ENCODE data around the gene FAM111A.

Gene FAM111A

DNA sequence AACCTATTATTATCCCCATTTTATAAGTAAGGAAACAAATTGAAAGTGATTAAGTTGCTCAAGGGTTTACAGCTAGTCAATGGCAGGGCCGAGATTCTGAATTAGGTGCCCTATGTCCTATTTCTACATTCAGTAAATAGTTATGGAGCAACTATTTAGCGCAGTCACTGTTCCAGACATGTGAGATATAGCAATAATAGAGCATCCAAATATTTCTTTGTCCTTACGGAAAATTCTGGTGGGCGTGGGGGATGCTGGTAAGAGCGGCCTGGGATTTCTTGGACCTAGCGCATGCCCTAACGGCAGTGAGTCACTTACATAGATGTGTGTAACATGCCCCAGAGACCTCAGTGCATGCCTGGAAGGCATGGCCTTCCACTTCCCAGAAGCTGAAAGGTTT lies 33.7 kb downstream of the FAM111A start:
- DNase-seq (ENCODE audit: low read depth in 1 of 2, low spot score in 1 of 2) = no peak
- in situ Hi-C loops (cut with HindIII; ENCODE audit: low pct_unique_long_range_greater_than_20kb, low sequenced_read_pairs) = no loop called here
- no peak for TF ChIP-seq JUND (IDR thresholded peaks at IDR 0.05; ENCODE audit: low read depth)

GRCh38 chr11:59178402-59178801 lies 35.7 kb downstream of the FAM111A start:
- in situ Hi-C loops (cut with HindIII; ENCODE audit: low pct_unique_long_range_greater_than_20kb, low sequenced_read_pairs) = no loop called here
- no peak for DNase-seq (ENCODE audit: low read depth in 1 of 2, low spot score in 1 of 2)
- no peak for TF ChIP-seq JUND (IDR thresholded peaks at IDR 0.05; ENCODE audit: low read depth)

GRCh38 chr11:59179121-59179520 lies 36.5 kb downstream of the FAM111A start:
- no peak for TF ChIP-seq JUND (IDR thresholded peaks at IDR 0.05; ENCODE audit: low read depth)
- DNase-seq (ENCODE audit: low read depth in 1 of 2, low spot score in 1 of 2) = no peak
- in situ Hi-C loops (cut with HindIII; ENCODE audit: low pct_unique_long_range_greater_than_20kb, low sequenced_read_pairs) = no loop called here

DNA sequence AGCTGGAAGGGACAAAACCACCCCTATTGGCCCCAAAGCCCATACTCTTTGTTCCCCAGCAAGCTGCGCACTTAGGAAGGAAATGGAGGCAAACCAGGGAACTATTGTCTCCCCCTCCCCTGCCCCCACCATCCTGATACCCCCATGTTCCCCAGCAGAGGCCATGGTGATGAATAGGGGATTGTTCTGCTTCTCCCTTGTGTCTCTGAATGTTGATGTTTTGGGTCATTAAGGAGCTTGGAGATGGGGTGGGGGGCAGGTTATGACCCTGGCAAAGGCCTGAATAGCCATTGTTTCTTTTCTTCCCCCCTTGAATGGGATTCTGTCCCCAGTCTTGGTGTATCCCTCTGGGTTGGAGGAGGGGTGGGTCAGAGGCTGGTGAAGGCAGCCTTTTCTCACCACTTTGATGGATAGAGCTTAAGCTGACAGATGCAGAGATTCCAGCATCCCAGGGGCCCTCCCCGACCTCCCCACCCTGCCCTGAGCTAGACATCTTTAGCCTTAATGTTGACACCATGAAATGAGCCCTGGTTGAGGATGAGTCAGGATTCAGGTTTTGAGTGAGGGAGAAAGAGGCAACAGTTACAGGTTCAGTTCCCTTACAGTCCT lies 37.6 kb downstream of the FAM111A start:
- in situ Hi-C loops (cut with HindIII; ENCODE audit: low pct_unique_long_range_greater_than_20kb, low sequenced_read_pairs) = no loop called here
- no peak for DNase-seq (ENCODE audit: low read depth in 1 of 2, low spot score in 1 of 2)
- TF ChIP-seq JUND (IDR thresholded peaks at IDR 0.05; ENCODE audit: low read depth) = no peak

DNA sequence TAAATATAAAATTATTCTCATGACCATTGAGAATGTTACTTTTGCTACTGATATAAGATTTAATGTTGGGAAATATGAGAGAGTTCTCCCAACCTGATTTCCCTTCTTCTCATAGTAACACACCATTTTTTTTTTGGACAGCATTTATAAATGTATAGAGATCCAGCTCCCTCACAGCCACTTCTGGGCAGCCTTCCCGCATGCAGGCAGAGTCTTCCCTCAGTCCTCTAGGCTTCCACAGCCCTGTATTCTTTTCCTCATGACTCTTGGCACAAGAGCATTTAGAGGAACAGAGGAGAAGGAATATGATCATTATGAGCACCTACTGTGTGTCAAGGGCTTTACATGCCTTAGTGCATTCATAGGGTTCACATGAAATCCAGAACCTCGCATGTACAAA lies 38.3 kb downstream of the FAM111A start:
- no peak for TF ChIP-seq JUND (IDR thresholded peaks at IDR 0.05; ENCODE audit: low read depth)
- no peak for DNase-seq (ENCODE audit: low read depth in 1 of 2, low spot score in 1 of 2)
- in situ Hi-C loops (cut with HindIII; ENCODE audit: low pct_unique_long_range_greater_than_20kb, low sequenced_read_pairs) = no loop called here

GRCh38 chr11:59181746-59182456 lies 39.2 kb downstream of the FAM111A start:
- DNase-seq (ENCODE audit: low read depth in 1 of 2, low spot score in 1 of 2) = no peak
- no peak for TF ChIP-seq JUND (IDR thresholded peaks at IDR 0.05; ENCODE audit: low read depth)
- in situ Hi-C loops (cut with HindIII; ENCODE audit: low pct_unique_long_range_greater_than_20kb, low sequenced_read_pairs) = no loop called here

- in situ Hi-C loops (cut with HindIII; ENCODE audit: low pct_unique_long_range_greater_than_20kb, low sequenced_read_pairs) = no loop called here
- no peak for TF ChIP-seq JUND (IDR thresholded peaks at IDR 0.05; ENCODE audit: low read depth)
- DNase-seq (ENCODE audit: low read depth in 1 of 2, low spot score in 1 of 2) = no peak
Observed at GRCh38 chr11:59182457-59183151, 39.9 kb downstream of the FAM111A start.

GRCh38 chr11:59183771-59184170 lies 41.1 kb downstream of the FAM111A start:
- DNase-seq (ENCODE audit: low read depth in 1 of 2, low spot score in 1 of 2) = no peak
- no peak for TF ChIP-seq JUND (IDR thresholded peaks at IDR 0.05; ENCODE audit: low read depth)
- in situ Hi-C loops (cut with HindIII; ENCODE audit: low pct_unique_long_range_greater_than_20kb, low sequenced_read_pairs) = no loop called here

DNA sequence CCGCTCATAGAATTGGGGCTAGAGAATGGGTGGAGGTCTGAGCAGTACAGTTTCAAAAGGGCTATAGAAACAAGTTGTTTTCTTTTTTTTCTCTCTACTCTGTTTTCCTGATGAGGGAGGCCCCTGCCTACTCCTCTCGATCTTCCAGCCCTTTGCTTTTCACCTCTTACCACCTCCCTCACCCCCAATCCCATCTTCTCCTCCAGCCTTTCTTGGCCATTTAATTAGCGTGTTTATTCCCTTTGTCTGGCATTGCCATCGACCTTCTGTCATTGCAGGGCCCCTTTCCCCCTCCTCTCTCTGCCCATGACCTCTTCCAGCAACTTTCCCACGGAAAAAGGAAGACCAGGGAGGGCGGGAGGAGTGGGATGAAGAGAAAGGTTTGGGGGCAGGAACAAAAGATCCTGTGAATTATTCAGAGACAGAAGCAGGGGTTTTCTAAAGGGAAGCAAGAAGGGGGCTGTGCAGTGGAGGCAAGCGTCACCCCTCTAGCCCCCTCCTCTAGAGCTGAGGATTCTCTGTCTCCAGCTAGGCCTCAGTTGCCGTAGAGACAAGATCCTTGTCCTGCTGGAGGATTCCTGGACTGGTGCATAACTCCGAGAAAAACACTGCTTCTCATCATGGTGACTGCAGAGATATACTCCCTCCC lies 42.2 kb downstream of the FAM111A start:
- in situ Hi-C loops (cut with HindIII; ENCODE audit: low pct_unique_long_range_greater_than_20kb, low sequenced_read_pairs) = no loop called here
- no peak for TF ChIP-seq JUND (IDR thresholded peaks at IDR 0.05; ENCODE audit: low read depth)
- no peak for DNase-seq (ENCODE audit: low read depth in 1 of 2, low spot score in 1 of 2)

- no peak for TF ChIP-seq JUND (IDR thresholded peaks at IDR 0.05; ENCODE audit: low read depth)
- in situ Hi-C loops (cut with HindIII; ENCODE audit: low pct_unique_long_range_greater_than_20kb, low sequenced_read_pairs) = no loop called here
- DNase-seq (ENCODE audit: low read depth in 1 of 2, low spot score in 1 of 2) = no peak
Observed at GRCh38 chr11:59185386-59185945, 42.8 kb downstream of the FAM111A start.

DNA sequence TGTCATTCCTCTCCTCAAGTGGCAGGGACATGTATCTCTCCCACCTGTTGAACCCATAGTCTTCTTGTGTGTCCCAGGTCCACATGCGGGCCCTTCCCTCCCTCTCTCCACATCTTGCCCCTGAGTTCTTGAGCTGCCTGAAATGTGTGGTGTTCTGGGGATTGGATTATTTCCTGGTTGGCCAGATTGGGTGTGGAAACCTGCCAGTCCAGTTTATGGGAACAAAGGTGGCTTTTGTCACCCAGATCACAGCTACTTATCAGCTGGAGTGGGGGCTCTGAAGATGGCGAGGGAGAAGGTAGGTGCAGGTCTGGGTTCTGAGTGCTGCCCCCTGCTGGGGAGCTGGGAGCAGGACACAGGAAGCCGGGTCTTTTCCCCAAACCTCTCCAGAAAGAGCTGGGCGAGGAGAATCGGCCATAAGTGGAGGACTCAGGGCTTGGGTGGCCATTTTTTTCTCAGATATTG lies 43.5 kb downstream of the FAM111A start:
- peak in 1 of 2 experiments; percentile 40 for DNase-seq (ENCODE audit: low read depth in 1 of 2, low spot score in 1 of 2)
- in situ Hi-C loops (cut with HindIII; ENCODE audit: low pct_unique_long_range_greater_than_20kb, low sequenced_read_pairs) = no loop called here
- no peak for TF ChIP-seq JUND (IDR thresholded peaks at IDR 0.05; ENCODE audit: low read depth)

DNA sequence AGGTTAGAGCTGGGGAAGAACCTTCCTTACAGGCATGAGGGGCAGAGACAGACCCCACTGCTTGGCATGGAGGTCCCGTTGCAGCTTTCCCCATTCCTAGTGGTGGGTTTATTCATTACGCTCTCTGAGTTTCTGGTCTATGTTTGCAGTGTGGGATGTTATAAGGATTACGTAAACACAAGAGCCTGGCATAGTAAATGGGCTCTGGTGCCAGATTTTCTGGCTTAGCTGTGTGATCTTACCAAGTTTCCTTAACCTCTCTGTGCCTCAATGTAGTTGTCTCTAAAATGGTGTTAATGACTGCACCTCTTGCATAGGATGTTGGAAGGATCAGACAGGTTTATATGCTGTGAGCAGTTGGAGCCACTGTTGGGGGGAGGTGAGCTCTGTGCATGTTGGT lies 44.4 kb downstream of the FAM111A start:
- in situ Hi-C loops (cut with HindIII; ENCODE audit: low pct_unique_long_range_greater_than_20kb, low sequenced_read_pairs) = no loop called here
- no peak for DNase-seq (ENCODE audit: low read depth in 1 of 2, low spot score in 1 of 2)
- no peak for TF ChIP-seq JUND (IDR thresholded peaks at IDR 0.05; ENCODE audit: low read depth)
